GF-D8 (cell line): Measurements from ENCODE around the gene GLIS1.

ENCODE experiments used
- DNase-seq: peaks from one replicate; lab custom pipeline; 2025; lab: John Stamatoyannopoulos, UW

The GLIS1 gene

GRCh38 chr1:53462769-53463501 lies 276.0 kb downstream of the GLIS1 start:
- DNase-seq: no peak

- no peak for DNase-seq
Measured at GRCh38 chr1:53462193-53462592, 276.8 kb downstream of the GLIS1 start.

GRCh38 chr1:53461323-53462044 lies 277.5 kb downstream of the GLIS1 start:
- DNase-seq: no peak

- DNase-seq: no peak
Measured at GRCh38 chr1:53460666-53461322, 278.2 kb downstream of the GLIS1 start.

- DNase-seq: no peak
Measured at GRCh38 chr1:53460211-53460634, 278.7 kb downstream of the GLIS1 start.

- no peak for DNase-seq
Measured at GRCh38 chr1:53459321-53460175, 279.4 kb downstream of the GLIS1 start, which contains the start of gene DMRTB1. Gene DMRTB1 (plus strand): TSS chr1:53459399. CDS start chr1:53459454, 55 bp downstream.

- no peak for DNase-seq
Measured at GRCh38 chr1:53458634-53459033, 280.3 kb downstream of the GLIS1 start.
